Fibroblast of lung (primary cell): ENCODE measurements around the gene SPATA9. TPM values are rescaled to one million over a fixed set of nuclear protein-coding genes. Genes with fewer than 3 reads are reported as not detected.

Experiments
- DNase-seq, 2 donors: peaks; one replicate each; pipeline versions ENCODE4 v3.0.0 to v3.0.0-alpha.2; 2010; ENCODE audit warnings: low read depth in 2 of 2
- H2AFZ ChIP-seq: 2 replicates; pipeline ENCODE4 v1.5.1; 2012; ENCODE audit warnings: low read length, control low read depth, inconsistent platforms
- H3K27ac ChIP-seq: 2 replicates; pipeline ENCODE4 v1.5.1; 2011; ENCODE audit warnings: low read length, control low read depth; ENCODE audit not compliant: insufficient read depth
- H3K27me3 ChIP-seq: 2 replicates; pipeline ENCODE4 v1.5.1; 2011; ENCODE audit warnings: mild to moderate bottlenecking, low read length; ENCODE audit not compliant: control insufficient read depth, insufficient read depth
- H3K36me3 ChIP-seq: 2 replicates; pipeline ENCODE4 v1.5.1; 2011; ENCODE audit warnings: low read length; ENCODE audit not compliant: control insufficient read depth, insufficient read depth
- H3K4me1 ChIP-seq: 2 replicates; pipeline ENCODE4 v1.5.1; 2011; ENCODE audit warnings: low read length; ENCODE audit not compliant: control insufficient read depth, insufficient read depth; ENCODE audit errors: extremely low read depth
- H3K4me2 ChIP-seq: 2 replicates; pipeline ENCODE4 v1.5.1; 2011; ENCODE audit warnings: low read length, control low read depth; ENCODE audit not compliant: insufficient read depth; ENCODE audit errors: extremely low read depth
- H3K4me3 ChIP-seq, 4 experiments: fragments of 200-600 bp in 1 of 4; sonication (generic) in 1 of 4; replicated peaks in 1 of 4; 2 replicates each; pipeline ENCODE4 v1.5.1; 2011 to 2016; ENCODE audit warnings: low read length in 4 of 4, low read depth in 3 of 4, mild to moderate bottlenecking in 3 of 4, control low read depth in 2 of 4, inconsistent platforms in 1 of 4, mixed read lengths in 1 of 4; ENCODE audit not compliant: insufficient read depth in 1 of 4; ENCODE audit errors: control extremely low read depth in 1 of 4
- H3K79me2 ChIP-seq: 2 replicates; pipeline ENCODE4 v1.5.1; 2012; ENCODE audit warnings: mild to moderate bottlenecking, low read length, inconsistent platforms; ENCODE audit not compliant: control insufficient read depth, insufficient read depth
- H3K9ac ChIP-seq: 2 replicates; pipeline ENCODE4 v1.5.1; 2011; ENCODE audit warnings: mild to moderate bottlenecking, low read length, control low read depth; ENCODE audit not compliant: insufficient read depth
- H3K9me3 ChIP-seq: 2 replicates; pipeline ENCODE4 v1.5.1; 2012; ENCODE audit warnings: low read depth, low read length; ENCODE audit not compliant: control insufficient read depth, insufficient read depth
- H4K20me1 ChIP-seq: 2 replicates; pipeline ENCODE4 v1.5.1; 2011; ENCODE audit warnings: low read length; ENCODE audit not compliant: control insufficient read depth, insufficient read depth; ENCODE audit errors: extremely low read depth
- EZH2 ChIP-seq: IDR thresholded peaks from 2 replicates; pipeline ENCODE4 v1.5.1; 2012; ENCODE audit warnings: low read length, control low read depth, mild to moderate bottlenecking; ENCODE audit errors: missing control alignments
- polyA plus RNA-seq, 2 donors: library from polyadenylated mRNA; depleted of rRNA in 1 of 2; stranded (reverse) in 1 of 2; unstranded in 1 of 2; fragments of >200 nt; gene quantifications; 2 replicates each; pipeline ENCODE4 v1.2.1, GENCODE V29; 2011 to 2012; ENCODE audit warnings: missing spikeins in 1 of 2
- total RNA-seq: library from RNA; depleted of rRNA; stranded (reverse); fragments of >200 nt; gene quantifications from 2 replicates; pipeline ENCODE4 v1.2.1, GENCODE V29; 2014
- TF ChIP-seq, protein P1 (sequence below), 2 donors: IDR thresholded peaks in 1 of 2; conservative IDR thresholded peaks in 1 of 2; 1 replicate in 1 of 2; 2 replicates in 1 of 2; pipeline ENCODE4 v1.5.1; 2011 to 2012; ENCODE audit warnings: low read length in 2 of 2, control low read depth in 1 of 2, inconsistent platforms in 1 of 2, low read depth in 1 of 2, mild to moderate bottlenecking in 1 of 2

SPATA9 gene
- total and polyA plus RNA-seq, 2 donors (not counting 1 experiment from before 2014, with no cell fraction given): 0.66 to 1.7 TPM

DNA sequence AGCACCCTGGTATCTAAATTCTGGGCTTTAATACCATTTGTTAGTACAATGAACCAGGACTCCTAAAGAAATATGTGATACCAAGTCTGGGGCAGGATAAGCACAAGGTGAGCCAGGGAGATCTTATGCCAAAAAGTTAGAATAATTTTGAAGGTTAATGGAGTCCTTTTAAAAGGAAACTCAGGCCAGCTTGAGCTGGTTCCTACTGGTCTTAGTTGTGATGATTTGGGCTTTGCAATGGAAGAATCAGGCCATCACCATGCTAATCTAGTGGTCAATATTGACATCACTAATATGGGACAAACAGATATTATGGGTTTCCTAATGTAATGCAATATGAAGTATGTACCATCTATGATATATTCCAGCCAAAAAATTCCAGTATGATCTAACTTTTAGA is 7.5 kb upstream of the SPATA9 start:
- no peaks in the 10 kb centered on the region for H3K9me3 ChIP-seq
- no peaks in the 10 kb centered on the region for H3K4me1 ChIP-seq
- H3K27ac ChIP-seq: no peak overlapping the region
- H2AFZ ChIP-seq: no peak overlapping the region
- no peaks in the 10 kb centered on the region for H3K79me2 ChIP-seq
- TF ChIP-seq, protein P1, sequence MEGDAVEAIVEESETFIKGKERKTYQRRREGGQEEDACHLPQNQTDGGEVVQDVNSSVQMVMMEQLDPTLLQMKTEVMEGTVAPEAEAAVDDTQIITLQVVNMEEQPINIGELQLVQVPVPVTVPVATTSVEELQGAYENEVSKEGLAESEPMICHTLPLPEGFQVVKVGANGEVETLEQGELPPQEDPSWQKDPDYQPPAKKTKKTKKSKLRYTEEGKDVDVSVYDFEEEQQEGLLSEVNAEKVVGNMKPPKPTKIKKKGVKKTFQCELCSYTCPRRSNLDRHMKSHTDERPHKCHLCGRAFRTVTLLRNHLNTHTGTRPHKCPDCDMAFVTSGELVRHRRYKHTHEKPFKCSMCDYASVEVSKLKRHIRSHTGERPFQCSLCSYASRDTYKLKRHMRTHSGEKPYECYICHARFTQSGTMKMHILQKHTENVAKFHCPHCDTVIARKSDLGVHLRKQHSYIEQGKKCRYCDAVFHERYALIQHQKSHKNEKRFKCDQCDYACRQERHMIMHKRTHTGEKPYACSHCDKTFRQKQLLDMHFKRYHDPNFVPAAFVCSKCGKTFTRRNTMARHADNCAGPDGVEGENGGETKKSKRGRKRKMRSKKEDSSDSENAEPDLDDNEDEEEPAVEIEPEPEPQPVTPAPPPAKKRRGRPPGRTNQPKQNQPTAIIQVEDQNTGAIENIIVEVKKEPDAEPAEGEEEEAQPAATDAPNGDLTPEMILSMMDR (conservative IDR thresholded peaks at IDR 0.05 in 1 of 2, IDR thresholded peaks at IDR 0.05 in 1 of 2; ENCODE audit: low read depth in 1 of 2, low read length in 2 of 2): no peak
- no peak for TF ChIP-seq EZH2
- no peak overlapping the region for H3K4me2 ChIP-seq
- no peaks in the 10 kb centered on the region for H4K20me1 ChIP-seq
- H3K9ac ChIP-seq: no peak overlapping the region
- no peaks in the 10 kb centered on the region for H3K36me3 ChIP-seq
- no peak overlapping the region for H3K4me3 ChIP-seq
- DNase-seq: no peak
- no peaks in the 10 kb centered on the region for H3K27me3 ChIP-seq

DNA sequence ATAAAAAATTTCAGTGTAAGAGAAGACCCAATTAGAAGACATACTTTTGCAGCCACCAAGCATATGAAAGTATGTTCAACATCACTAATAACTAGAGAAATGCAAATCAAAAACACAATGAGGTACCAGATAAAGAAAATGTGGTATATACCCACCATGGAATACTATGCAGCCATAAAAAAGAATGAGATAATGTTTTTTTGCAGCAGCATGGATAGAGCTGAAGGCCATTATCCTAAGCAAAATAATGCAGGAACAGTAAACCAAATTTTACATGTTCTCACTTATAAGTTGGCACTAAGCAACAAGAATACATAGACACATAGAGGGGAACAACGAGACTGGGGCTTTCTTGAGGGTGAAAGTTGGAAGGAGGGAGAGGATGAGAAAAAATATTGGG is 6.9 kb upstream of the SPATA9 start:
- Histone ChIP-seq H3K9ac (no peak overlapping the region), H3K9me3 (no peaks in the 10 kb centered on the region), H3K4me1 (no peaks in the 10 kb centered on the region), H4K20me1 (no peaks in the 10 kb centered on the region), H3K27me3 (no peaks in the 10 kb centered on the region), H3K36me3 (no peaks in the 10 kb centered on the region), H3K4me3 (no peak overlapping the region), H2AFZ (no peak overlapping the region), H3K4me2 (no peak overlapping the region), H3K27ac (no peak overlapping the region), H3K79me2 (no peaks in the 10 kb centered on the region)
- DNase-seq: no peak
- no peak for TF ChIP-seq EZH2
- TF ChIP-seq, protein P1 (conservative IDR thresholded peaks at IDR 0.05 in 1 of 2, IDR thresholded peaks at IDR 0.05 in 1 of 2; ENCODE audit: low read depth in 1 of 2, low read length in 2 of 2): no peak

DNA sequence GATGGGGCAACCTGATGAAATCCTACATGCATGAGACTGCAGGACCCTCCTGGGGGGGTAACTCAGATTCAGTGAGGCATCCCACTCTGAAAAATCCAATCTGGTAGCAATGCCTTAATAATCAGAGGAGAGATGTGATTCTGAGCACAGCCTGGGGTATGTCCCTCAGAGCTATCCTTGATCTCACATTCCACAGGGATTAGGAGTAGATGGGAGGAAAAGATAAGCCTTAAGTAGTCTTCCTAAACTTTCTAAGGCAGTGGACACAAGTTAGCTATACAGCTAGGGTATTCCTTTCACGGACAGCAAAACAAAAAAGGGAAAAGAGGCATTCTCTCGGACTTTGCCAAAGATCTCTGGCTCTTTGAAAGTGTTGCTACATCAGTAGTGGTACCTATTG is 3.9 kb upstream of the SPATA9 start:
- Histone ChIP-seq H3K4me3 (no peak overlapping the region), H3K9me3 (no peaks in the 10 kb centered on the region), H3K4me2 (no peak overlapping the region), H4K20me1 (no peaks in the 10 kb centered on the region), H3K4me1 (no peaks in the 10 kb centered on the region), H3K79me2 (no peaks in the 10 kb centered on the region), H3K27ac (no peak overlapping the region), H3K27me3 (no peaks in the 10 kb centered on the region), H3K36me3 (no peaks in the 10 kb centered on the region), H3K9ac (no peak overlapping the region), H2AFZ (no peak overlapping the region)
- peak in 1 of 2 donors; percentile 36 for DNase-seq
- TF ChIP-seq, protein P1 (conservative IDR thresholded peaks at IDR 0.05 in 1 of 2, IDR thresholded peaks at IDR 0.05 in 1 of 2; ENCODE audit: low read depth in 1 of 2, low read length in 2 of 2): no peak
- no peak for TF ChIP-seq EZH2
